Measurements from ENCODE around the gene SMIM1.
"Not testable (repeated sequence)": the region's sequence is repeated elsewhere in the genome, so short reads cannot be mapped to it uniquely, and the experiment has no call there.

The SMIM1 gene

DNA sequence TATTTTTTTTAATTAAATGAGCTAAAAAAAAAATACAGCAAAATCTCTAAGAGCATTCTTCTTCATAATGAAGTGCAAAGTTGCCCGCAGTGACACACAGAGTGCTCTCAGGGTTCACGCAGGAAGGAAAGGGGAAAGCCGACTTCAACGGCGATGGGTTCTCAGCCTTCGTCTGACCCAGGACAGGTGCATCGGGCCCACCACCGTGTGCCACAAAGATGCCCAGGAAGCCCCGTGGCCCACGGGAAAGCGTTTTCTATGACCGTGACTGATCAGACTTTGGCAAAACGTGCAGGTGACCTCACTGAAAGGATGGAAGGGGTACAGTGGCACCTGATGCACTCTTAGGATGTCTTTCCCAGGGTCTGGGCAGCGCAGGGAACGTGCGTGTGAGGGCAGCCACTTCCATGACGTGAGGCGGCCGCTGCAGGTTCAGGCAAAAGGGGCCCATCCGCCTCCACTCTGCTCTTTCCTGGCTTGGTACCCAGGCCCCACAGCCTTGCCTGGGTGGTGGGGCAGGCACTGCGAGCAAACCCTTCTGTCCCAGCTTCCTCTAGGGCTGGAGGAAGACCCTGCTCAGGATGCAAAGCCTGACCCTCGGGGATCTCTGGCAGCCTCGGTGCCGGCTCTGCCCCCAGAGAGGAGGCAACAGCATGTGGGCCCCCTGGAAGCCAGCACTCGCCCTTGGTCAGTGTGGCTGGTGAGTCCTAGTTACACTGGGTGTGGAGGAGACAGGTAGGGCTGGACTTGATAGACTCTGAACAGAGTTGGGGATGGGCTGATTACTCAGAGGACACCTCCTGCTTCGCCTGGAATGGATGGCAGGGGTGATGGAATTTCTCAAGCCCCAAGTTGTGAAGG, 15.4 kb downstream of the SMIM1 start:
- Mint-ChIP-seq H3K4me1 (peaks cover 28% of the 10 kb centered on the region), H3K36me3 (peaks cover 70% of the 10 kb centered on the region), H3K9me3 (no peaks in the 10 kb centered on the region), H3K27ac (peak overlapping the region; percentile 92), H3K4me3 (peak overlapping the region; percentile 68)
- no peak for DNase-seq (ENCODE audit: low spot score in 2 of 2)
- ATAC-seq, result peak; percentile 61

DNA sequence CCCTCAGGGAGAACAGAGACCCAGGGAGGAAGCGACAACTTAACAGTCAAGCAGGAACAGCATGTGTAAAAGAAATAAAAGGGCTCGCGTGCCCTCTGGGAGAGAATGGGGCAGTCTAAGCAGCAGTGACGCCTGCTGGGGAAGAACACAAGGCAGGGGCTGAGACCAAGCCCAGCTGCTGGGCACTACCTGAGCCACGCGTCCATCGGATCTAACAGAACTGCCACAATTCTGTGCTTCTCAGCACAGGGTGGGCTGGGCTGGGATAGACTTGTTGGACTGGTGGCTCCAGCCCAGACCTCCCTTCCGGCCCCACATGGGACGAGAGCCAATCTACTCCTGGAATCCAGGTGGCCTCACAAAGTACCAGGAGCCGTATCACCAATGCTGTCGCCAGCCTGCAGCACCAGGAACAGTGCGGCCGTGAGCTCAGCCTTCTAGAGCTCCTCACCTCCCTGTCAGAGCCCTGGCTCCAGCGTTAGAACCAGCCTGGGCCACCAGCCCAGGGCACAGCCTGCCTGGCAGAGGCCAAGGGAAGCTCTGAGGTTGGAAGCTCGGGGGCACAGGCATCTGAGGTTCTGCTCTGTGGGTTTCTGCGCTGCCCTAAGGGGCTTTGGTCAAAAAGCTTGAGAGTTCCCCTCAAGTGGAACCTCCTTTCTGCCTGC, 16.3 kb downstream of the SMIM1 start:
- H3K9me3 Mint-ChIP-seq, result no peaks in the 10 kb centered on the region
- ATAC-seq, result no peak
- H3K4me1 Mint-ChIP-seq, result peaks cover 37% of the 10 kb centered on the region
- peaks cover 70% of the 10 kb centered on the region for H3K36me3 Mint-ChIP-seq
- DNase-seq (ENCODE audit: low spot score in 2 of 2), result no peak
- peak overlapping the region; percentile 92 for H3K27ac Mint-ChIP-seq
- no peak overlapping the region for H3K4me3 Mint-ChIP-seq

DNA sequence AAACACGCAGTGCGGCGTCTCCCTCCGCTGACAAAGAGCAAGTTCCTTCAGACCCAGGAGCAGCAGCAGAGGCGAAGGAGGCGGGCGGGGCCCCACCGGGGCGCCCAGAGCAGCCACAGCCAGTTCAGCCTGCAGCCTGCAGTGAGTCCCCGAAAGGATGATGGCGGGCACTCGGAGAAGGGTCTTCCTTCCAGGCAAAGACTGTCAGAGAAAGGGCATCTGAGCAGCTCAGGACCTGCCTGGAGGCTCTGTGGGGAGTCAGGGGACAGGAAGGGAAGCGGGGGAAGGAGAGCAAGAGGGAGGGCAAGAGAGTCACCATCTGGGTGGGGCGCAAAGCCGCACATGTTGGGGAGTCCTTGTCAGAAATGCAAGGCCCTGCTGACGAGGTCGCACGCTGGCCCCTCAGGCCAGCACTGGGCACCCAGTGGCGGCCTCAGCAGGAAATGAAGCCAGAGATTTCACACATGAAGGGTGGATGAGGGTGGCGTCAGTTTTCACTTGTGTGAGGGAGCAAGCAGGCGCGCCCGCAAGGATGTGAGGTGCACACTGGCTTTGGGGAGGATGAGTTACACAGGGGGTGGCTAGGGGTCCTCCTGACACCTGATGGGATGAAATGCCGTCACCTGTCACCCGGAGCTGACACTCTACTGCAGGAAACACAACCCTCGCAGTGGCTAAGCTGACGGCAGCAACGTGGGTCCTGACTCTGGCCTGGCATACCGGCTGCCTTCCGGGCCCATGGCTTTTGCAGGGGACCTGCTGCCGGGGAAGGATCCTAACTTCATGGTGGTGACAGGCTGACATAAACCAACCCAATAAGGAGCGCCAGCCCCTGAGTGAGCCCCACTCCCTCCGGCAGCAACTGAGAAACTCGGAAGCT, 17.1 kb downstream of the SMIM1 start:
- Mint-ChIP-seq H3K4me1 (peaks cover 37% of the 10 kb centered on the region), H3K4me3 (no peak overlapping the region), H3K9me3 (no peaks in the 10 kb centered on the region), H3K36me3 (peaks cover 64% of the 10 kb centered on the region), H3K27ac (peak overlapping the region; percentile 37)
- no peak for ATAC-seq
- DNase-seq (ENCODE audit: low spot score in 2 of 2), result no peak

DNA sequence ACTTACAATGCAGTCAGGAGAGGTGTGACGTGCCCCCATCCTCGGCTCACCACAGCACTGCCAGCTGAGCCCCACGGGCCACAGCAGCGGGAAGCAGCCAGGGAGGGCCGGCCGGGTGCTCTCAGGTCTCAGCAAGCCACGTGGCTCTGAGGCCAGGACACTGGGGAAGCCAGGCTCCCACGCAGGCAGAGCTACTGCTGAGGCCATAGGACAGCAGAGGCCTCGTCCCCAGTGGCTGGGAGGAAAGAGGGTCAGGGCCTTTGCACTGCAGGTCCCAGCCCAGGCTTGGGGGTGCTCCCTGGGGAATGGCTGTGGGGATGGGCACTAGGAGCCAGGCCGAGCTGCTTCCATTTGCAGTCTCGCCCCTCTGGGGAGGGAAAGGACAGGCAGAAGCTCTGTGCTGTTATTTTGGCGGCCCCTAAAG, 18.0 kb downstream of the SMIM1 start:
- no peaks in the 10 kb centered on the region for H3K9me3 Mint-ChIP-seq
- no peak for ATAC-seq
- H3K4me1 Mint-ChIP-seq, result peaks cover 42% of the 10 kb centered on the region
- no peak overlapping the region for H3K27ac Mint-ChIP-seq
- no peak for DNase-seq (ENCODE audit: low spot score in 2 of 2)
- H3K36me3 Mint-ChIP-seq, result peaks cover 55% of the 10 kb centered on the region
- no peak overlapping the region for H3K4me3 Mint-ChIP-seq

DNA sequence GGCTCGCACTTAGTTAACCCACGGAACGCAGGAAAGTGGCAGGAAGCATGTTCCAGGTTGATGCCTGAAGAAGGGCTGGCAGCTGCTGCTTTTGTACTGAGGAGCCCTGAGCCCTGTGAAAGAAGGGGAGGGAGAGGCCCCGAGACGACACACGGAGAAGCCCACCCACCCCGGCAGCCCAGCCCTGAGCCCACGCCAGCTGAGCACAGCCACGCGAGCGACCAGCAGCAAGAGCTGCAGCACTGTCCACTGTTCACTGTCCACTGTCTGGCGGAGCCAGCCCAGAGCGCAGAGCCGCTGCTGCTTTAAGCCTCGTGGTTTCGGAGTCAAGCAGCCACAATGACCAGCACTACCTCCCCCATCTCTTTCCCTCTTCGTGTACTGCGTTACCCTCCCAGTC, 18.4 kb downstream of the SMIM1 start:
- no peak overlapping the region for H3K4me3 Mint-ChIP-seq

DNA sequence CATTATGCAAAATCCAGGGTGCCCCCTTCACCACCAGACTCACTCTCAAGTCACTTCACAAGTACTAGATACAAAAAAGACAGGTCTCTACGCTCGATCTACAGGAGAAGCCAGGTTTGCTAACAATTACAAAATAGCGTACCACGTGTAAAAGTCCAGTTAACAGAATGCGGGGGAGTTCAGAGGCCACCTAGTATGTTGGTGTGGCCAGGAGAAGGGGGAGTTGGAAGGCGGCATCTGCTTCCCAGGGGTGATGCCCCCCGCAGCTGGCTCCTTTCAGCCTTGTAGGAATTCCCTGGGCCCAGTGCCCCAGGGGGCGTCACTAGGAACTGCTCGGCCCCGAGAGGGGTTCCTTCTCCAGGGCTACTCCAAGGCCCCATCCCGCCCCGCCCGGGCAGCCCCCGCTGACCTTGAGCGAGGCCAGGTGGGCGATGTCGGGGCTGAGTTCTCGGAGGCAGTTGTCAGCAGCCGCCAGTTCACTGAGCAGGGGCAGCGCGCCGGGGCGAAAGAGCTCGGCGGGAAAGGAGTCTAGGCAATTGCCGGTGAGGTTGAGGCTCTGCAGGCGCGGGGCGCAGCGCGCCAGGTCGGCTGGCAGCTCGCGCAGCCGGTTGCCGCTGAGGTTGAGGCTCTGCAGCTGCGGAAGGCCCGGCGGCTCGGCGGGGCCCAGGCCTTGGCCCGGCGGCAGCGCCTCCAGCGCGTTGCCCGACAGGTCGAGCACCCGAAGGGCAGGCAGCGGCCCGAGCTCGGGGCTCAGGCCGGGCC, 23.1 kb downstream of the SMIM1 start:
- ATAC-seq (no peak), DNase-seq (ENCODE audit: low spot score in 2 of 2) (no peak)
- Mint-ChIP-seq H3K4me3 (peak overlapping the region; percentile 87), H3K36me3 (peaks cover 36% of the 10 kb centered on the region), H3K4me1 (peaks cover 39% of the 10 kb centered on the region), H3K9me3 (peaks cover 3% of the 10 kb centered on the region), H3K27ac (peak overlapping the region; percentile 52)

More for the DNA sequence above, 18.4 kb downstream of the SMIM1 start:
- Mint-ChIP-seq H3K9me3 (no peaks in the 10 kb centered on the region), H3K4me1 (peaks cover 44% of the 10 kb centered on the region), H3K27ac (no peak overlapping the region), H3K36me3 (peaks cover 51% of the 10 kb centered on the region)
- no peak for DNase-seq (ENCODE audit: low spot score in 2 of 2)
- ATAC-seq, result no peak

DNA sequence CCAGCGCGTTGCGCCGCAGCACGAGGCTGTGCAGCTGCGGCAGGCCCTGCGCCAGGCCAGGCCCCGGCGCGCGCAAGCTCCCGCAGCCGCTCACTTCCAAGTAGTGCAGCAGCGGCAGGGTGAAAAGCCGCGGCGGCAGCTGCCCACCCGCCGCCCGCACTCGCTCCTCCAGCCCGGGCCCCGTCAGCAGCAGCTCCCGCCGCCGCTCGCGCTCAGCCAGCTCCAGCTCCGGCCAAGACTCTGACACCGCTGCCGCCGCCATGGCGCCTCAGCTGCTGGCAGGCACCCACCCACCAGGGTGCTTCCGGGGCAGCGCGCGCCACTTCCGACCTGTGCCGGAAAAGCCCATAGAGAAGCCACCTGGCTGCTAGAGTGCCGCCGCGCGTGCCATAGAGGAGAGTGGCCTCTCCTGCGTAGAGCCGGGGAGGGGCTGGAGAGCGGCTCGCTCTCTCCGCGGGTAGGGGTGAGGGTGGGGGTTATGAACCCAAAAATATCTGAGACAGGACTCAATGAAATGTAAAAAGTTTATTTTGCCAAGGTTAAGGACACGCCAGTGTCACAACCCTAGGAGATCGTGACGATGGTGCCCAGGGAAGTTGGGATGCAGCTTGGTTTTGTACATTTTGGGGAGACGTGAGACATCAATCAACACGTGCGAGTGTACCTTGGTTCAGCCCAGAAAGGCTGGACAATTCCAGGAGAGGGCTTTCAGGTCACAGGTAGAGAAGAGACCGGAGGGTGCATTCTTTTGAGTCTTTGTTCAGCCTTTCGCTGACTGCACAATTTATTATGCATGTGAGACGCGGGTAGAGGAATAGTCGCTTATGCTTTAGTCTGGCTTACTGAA, 23.9 kb downstream of the SMIM1 start, which contains the start of gene LRRC47:
Gene LRRC47 (minus strand): TSS at position 284 of the 847 bp plus-strand sequence. CDS start 22 bp downstream, at position 262.
- Mint-ChIP-seq H3K9me3 (peaks cover 3% of the 10 kb centered on the region), H3K4me3 (peak within 1 kb of the TSS; percentile 87), H3K4me1 (peaks cover 48% of the 10 kb centered on the region), H3K27ac (peak within 1 kb of the TSS; percentile 90), H3K36me3 (peaks cover 35% of the 10 kb centered on the region)
- ATAC-seq (peak; percentile 97), DNase-seq (ENCODE audit: low spot score in 2 of 2) (peak; percentile 80 to 94)

DNA sequence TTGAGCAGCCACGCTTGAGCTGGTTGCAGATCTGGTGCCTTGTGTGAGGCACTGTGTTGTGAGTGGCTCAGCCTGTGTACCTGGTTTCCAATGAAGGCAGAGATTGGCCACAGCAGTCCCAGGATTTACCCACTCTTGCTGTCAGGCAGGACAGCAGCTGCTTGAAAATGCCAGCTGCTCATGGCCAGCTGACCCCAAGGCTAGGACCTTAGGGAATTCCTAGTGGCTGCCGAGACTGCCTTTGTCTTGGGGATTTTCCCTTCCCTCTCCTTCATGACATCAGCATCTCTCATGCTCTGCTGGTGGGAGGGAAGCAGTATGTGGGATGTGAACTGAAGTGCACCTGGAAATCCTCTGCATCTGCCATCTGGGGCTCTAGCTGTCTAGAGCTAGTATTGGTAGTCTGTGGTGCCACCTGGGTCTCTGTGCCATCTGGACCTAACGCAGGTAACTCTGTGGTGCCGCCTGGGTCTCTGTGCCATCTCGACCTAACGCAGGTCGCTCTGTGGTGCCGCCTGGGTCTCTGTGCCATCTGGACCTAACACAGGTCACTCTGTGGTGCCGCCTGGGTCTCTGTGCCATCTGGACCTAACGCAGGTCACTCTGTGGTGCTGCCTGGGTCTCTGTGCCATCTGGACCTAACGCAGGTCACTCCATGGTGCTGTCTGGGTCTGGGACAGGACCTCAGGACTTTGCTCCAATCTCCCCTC, 27.6 kb downstream of the SMIM1 start:
- H3K4me1 Mint-ChIP-seq, result peaks cover 37% of the 10 kb centered on the region
- peaks cover 10% of the 10 kb centered on the region for H3K36me3 Mint-ChIP-seq
- peak overlapping the region; percentile 2 for H3K4me3 Mint-ChIP-seq
- peaks cover 3% of the 10 kb centered on the region for H3K9me3 Mint-ChIP-seq
- no peak for ATAC-seq
- no peak overlapping the region for H3K27ac Mint-ChIP-seq
- no peak for DNase-seq (ENCODE audit: low spot score in 2 of 2)

DNA sequence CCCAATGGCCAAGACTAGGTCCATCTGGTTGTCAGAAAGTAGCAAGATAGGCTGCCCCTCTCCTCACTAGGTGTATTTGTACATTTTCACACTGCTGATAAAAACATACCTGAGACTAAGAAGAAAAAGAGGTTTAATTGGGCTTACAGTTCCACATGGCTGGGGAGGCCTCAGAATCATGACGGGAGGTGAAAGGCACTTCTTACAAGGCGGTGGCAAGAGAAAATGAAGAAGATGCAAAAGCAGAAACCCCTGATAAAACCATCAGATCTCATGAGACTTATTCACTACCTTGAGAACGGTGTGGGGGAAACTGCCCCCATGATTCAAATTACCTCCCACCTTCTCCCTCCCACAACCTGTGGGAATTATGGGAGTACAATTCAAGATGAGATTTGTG, 28.2 kb downstream of the SMIM1 start:
- peak overlapping the region; percentile 2 for H3K4me3 Mint-ChIP-seq
- H3K4me1 Mint-ChIP-seq, result peaks cover 31% of the 10 kb centered on the region
- DNase-seq (ENCODE audit: low spot score in 2 of 2); ATAC-seq; H3K27ac Mint-ChIP-seq; H3K9me3 Mint-ChIP-seq: not testable (repeated sequence)
- H3K36me3 Mint-ChIP-seq, result peaks cover 10% of the 10 kb centered on the region

DNA sequence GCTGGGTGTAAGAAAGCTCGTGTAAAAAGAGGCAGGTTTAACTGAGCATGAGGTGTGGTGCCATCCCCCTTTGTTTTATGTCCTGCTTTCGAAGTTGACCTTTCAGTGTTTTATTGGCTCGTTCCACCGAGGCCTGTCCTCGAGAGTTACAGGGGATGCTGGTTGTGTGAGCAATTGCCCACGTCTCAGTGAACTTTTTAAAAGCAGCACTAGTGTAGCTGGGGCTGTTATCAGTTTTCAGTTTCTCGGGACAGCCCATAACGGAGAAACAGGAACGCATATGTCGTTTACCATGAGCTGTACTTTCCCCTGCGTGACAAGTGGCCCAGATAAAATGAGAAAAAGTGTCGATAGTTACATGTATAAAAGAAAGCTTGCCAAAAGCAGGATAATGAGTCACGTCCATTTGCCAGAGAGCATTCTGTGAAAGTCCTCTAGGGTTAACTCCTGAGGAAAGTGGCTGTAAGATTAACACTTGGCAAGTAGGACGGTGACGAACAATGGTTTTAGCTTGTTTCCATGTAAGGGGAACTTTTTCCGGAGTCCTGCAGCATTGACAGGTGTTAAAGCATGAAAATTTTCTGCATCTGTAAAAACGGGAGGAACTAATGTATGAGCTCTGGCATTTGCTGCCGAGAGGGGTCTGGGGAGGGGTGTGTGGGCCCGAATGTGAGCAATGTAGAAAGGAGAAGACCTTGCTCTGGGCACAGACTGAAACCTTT, 31.5 kb downstream of the SMIM1 start:
- H3K9me3 Mint-ChIP-seq, result peaks cover 4% of the 10 kb centered on the region
- peak overlapping the region; percentile 27 for H3K4me3 Mint-ChIP-seq
- no peak for ATAC-seq

DNA sequence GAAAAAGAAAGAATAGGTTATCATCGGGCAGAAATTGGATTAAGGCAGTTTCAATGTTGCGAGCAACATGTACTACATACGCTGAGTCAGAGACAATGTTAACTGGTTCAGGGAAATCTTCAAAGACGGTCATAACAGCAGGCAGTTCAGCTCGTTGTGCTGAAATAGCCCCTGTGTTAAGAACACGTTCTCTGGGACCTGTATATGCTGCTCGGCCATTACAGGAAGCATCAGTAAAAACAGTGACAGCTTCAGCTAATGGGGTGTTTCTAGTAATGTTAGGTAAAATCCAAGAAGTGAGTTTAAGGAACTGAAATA, 32.0 kb downstream of the SMIM1 start:
- not testable (repeated sequence) for ATAC-seq; DNase-seq (ENCODE audit: low spot score in 2 of 2); H3K9me3 Mint-ChIP-seq

More for the DNA sequence above, 31.5 kb downstream of the SMIM1 start:
- peaks cover 5% of the 10 kb centered on the region for H3K36me3 Mint-ChIP-seq
- no peak overlapping the region for H3K27ac Mint-ChIP-seq
- peaks cover 22% of the 10 kb centered on the region for H3K4me1 Mint-ChIP-seq
- no peak for DNase-seq (ENCODE audit: low spot score in 2 of 2)

DNA sequence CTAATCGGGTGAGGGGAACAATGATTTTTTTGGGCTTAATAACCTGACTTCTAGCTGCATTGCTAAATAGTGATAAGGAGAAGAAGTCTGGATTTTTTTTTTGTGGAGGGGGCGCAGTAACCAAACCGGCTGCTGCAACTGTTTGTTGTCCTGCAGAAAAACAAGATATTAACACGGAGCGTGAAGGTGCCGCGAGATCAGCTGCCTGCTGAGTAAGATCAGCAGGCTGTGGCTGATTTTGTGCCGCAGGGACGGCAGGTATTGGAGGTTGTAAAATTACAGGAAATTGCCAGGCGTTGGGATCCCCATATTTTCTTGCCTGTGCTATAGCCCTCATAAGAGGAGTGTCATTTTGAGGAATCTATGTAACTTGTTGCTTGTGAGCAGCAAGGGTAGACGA, 32.5 kb downstream of the SMIM1 start:
- Mint-ChIP-seq H3K27ac (peak overlapping the region; percentile 4), H3K9me3 (peaks cover 4% of the 10 kb centered on the region), H3K4me3 (no peak overlapping the region), H3K36me3 (peaks cover 5% of the 10 kb centered on the region), H3K4me1 (peaks cover 21% of the 10 kb centered on the region)
- ATAC-seq (no peak), DNase-seq (ENCODE audit: low spot score in 2 of 2) (no peak)

More for the DNA sequence above, 32.0 kb downstream of the SMIM1 start:
- peaks cover 22% of the 10 kb centered on the region for H3K4me1 Mint-ChIP-seq
- not testable (repeated sequence) for H3K36me3 Mint-ChIP-seq, H3K27ac Mint-ChIP-seq
- H3K4me3 Mint-ChIP-seq, result peak overlapping the region; percentile 27

DNA sequence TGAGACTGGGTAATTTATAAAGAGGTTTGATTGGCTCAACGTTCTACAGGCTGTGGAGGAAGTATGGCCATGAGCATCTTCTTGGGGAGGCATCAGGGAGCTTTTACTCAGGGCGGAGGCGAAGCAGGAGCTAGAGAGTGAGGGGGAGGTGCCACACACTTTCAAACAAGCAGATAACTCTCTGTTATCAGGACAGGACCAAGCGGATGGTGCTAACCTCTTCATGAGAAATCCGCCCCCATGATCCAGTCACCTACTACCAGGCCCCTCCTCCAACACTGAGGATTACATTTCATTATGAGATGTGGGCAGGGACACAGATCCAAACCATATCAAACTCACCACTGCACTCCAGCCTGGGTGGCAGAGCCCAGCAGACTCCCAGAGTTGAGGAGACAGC, 35.2 kb downstream of the SMIM1 start:
- Mint-ChIP-seq H3K9me3 (peaks cover 4% of the 10 kb centered on the region), H3K27ac (no peak overlapping the region)
- ATAC-seq, result no peak

More for the DNA sequence above, 35.2 kb downstream of the SMIM1 start:
- Mint-ChIP-seq H3K4me1 (peaks cover 7% of the 10 kb centered on the region), H3K4me3 (no peak overlapping the region), H3K36me3 (no peaks in the 10 kb centered on the region)
- DNase-seq (ENCODE audit: low spot score in 2 of 2), result no peak

All from stimulated activated effector memory CD8-positive, alpha-beta T cell treated with anti-CD3 and anti-CD28 coated beads, Interleukin-12 subunit alpha, Interleukin-12 subunit beta, amount 100 ng/mL, for 72 hours (primary cell).